Astrocyte (in vitro differentiated cells and primary cell): ENCODE data around the gene ZNF273.

Experiments used
- CTCF ChIP-seq: IDR thresholded peaks from 2 replicates; pipeline ENCODE4 v1.5.1; 2011; ENCODE audit warnings: low read depth, mild to moderate bottlenecking, inconsistent platforms, low read length, moderate library complexity; ENCODE audit not compliant: insufficient read depth
- EZH2 ChIP-seq: IDR thresholded peaks from 2 replicates; pipeline ENCODE4 v1.6.1; 2012; ENCODE audit warnings: mild to moderate bottlenecking, low read length, inconsistent platforms; ENCODE audit not compliant: insufficient read depth

GRCh38 chr7:64890761-64891362 is 12.2 kb upstream of the ZNF273 start:
- TF ChIP-seq CTCF, result no peak
- no peak for TF ChIP-seq EZH2
